ENCODE data around the gene NR3C2. TPM values are rescaled to one million over a fixed set of nuclear protein-coding genes. Genes with fewer than 3 reads are reported as not detected.

The NR3C2 gene
- total and polyA plus RNA-seq, 2 experiments from 2014 or later, result 1.2 to 3.0 TPM

DNA sequence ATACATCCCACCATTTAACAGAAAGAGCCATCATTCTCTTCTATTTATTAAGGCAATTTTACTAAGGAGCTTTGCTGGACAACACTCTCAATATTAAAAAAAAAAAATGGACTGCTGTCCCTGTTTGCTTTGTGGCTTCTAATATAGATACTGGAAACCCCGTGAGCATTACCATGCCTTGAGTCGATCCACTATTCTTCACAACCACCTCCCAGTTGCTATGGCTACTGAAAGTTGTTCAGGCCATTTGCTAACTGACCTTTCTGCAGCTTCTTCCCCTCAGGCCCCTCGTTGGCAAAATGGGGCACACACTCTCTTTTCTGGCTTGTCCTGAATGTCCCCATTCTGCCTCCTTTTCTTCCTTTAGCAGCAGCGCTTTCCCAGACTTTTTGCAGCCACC is 340.4 kb downstream of the NR3C2 start:
- H3K4me2 ChIP-seq, result no peak overlapping the region
- peaks cover 7% of the 10 kb centered on the region; the same call in 1 of the 2 replicates for H3K9me2 ChIP-seq (ENCODE audit: insufficient read depth)
- H3K27me3 ChIP-seq (ENCODE audit: insufficient read depth), result no peaks in the 10 kb centered on the region
- DNase-seq (ENCODE audit: low spot score) (no peak), ATAC-seq (no peak)
- H3K79me2 ChIP-seq (replicated peaks; ENCODE audit: insufficient read depth), result no peaks in the 10 kb centered on the region
- no peaks in the 10 kb centered on the region; the same call in 2 of the 3 replicates for H3K9me3 Mint-ChIP-seq
- peaks cover 4% of the 10 kb centered on the region; the same call in 1 of the 3 replicates for H3K36me3 Mint-ChIP-seq (ENCODE audit: low read depth)
- peaks cover 7% of the 10 kb centered on the region for H3K4me1 ChIP-seq (ENCODE audit: insufficient read depth)
- TF ChIP-seq NANOG (IDR thresholded peaks at IDR 0.05; ENCODE audit: borderline replicate concordance), result no peak
- no peak for TF ChIP-seq STAT1 (IDR thresholded peaks at IDR 0.05; ENCODE audit: unreplicated experiment)
- TF ChIP-seq, protein P1, sequence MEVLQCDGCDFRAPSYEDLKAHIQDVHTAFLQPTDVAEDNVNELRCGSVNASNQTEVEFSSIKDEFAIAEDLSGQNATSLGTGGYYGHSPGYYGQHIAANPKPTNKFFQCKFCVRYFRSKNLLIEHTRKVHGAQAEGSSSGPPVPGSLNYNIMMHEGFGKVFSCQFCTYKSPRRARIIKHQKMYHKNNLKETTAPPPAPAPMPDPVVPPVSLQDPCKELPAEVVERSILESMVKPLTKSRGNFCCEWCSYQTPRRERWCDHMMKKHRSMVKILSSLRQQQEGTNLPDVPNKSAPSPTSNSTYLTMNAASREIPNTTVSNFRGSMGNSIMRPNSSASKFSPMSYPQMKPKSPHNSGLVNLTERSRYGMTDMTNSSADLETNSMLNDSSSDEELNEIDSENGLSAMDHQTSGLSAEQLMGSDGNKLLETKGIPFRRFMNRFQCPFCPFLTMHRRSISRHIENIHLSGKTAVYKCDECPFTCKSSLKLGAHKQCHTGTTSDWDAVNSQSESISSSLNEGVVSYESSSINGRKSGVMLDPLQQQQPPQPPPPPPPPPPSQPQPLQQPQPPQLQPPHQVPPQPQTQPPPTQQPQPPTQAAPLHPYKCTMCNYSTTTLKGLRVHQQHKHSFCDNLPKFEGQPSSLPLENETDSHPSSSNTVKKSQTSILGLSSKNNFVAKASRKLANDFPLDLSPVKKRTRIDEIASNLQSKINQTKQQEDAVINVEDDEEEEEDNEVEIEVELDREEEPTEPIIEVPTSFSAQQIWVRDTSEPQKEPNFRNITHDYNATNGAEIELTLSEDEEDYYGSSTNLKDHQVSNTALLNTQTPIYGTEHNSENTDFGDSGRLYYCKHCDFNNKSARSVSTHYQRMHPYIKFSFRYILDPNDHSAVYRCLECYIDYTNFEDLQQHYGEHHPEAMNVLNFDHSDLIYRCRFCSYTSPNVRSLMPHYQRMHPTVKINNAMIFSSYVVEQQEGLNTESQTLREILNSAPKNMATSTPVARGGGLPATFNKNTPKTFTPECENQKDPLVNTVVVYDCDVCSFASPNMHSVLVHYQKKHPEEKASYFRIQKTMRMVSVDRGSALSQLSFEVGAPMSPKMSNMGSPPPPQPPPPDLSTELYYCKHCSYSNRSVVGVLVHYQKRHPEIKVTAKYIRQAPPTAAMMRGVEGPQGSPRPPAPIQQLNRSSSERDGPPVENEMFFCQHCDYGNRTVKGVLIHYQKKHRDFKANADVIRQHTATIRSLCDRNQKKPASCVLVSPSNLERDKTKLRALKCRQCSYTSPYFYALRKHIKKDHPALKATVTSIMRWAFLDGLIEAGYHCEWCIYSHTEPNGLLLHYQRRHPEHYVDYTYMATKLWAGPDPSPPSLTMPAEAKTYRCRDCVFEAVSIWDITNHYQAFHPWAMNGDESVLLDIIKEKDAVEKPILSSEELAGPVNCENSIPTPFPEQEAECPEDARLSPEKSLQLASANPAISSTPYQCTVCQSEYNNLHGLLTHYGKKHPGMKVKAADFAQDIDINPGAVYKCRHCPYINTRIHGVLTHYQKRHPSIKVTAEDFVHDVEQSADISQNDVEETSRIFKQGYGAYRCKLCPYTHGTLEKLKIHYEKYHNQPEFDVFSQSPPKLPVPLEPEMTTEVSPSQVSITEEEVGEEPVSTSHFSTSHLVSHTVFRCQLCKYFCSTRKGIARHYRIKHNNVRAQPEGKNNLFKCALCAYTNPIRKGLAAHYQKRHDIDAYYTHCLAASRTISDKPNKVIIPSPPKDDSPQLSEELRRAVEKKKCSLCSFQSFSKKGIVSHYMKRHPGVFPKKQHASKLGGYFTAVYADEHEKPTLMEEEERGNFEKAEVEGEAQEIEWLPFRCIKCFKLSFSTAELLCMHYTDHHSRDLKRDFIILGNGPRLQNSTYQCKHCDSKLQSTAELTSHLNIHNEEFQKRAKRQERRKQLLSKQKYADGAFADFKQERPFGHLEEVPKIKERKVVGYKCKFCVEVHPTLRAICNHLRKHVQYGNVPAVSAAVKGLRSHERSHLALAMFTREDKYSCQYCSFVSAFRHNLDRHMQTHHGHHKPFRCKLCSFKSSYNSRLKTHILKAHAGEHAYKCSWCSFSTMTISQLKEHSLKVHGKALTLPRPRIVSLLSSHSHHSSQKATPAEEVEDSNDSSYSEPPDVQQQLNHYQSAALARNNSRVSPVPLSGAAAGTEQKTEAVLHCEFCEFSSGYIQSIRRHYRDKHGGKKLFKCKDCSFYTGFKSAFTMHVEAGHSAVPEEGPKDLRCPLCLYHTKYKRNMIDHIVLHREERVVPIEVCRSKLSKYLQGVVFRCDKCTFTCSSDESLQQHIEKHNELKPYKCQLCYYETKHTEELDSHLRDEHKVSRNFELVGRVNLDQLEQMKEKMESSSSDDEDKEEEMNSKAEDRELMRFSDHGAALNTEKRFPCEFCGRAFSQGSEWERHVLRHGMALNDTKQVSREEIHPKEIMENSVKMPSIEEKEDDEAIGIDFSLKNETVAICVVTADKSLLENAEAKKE (CRISPR knock-in tag; IDR thresholded peaks at IDR 0.05), result no peak
- no peak for TF ChIP-seq POLR2AphosphoS5 (IDR thresholded peaks at IDR 0.05; ENCODE audit: low read depth)
- TF ChIP-seq ZNF114 (CRISPR knock-in tag; IDR thresholded peaks at IDR 0.05), result no peak
- TF ChIP-seq JUNB (IDR thresholded peaks at IDR 0.05; ENCODE audit: unreplicated experiment), result no peak
- TF ChIP-seq EZH2 (IDR thresholded peaks at IDR 0.05; ENCODE audit: low read depth, unreplicated experiment), result no peak
- TF ChIP-seq, protein P2, sequence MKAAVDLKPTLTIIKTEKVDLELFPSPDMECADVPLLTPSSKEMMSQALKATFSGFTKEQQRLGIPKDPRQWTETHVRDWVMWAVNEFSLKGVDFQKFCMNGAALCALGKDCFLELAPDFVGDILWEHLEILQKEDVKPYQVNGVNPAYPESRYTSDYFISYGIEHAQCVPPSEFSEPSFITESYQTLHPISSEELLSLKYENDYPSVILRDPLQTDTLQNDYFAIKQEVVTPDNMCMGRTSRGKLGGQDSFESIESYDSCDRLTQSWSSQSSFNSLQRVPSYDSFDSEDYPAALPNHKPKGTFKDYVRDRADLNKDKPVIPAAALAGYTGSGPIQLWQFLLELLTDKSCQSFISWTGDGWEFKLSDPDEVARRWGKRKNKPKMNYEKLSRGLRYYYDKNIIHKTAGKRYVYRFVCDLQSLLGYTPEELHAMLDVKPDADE (IDR thresholded peaks at IDR 0.05), result no peak
- TF ChIP-seq EZH2phosphoT487 (IDR thresholded peaks at IDR 0.05; ENCODE audit: unreplicated experiment), result no peak
- no peak for TF ChIP-seq CREB1 (CRISPR knock-in tag; IDR thresholded peaks at IDR 0.05; ENCODE audit: low read depth)
- TF ChIP-seq, protein P3, sequence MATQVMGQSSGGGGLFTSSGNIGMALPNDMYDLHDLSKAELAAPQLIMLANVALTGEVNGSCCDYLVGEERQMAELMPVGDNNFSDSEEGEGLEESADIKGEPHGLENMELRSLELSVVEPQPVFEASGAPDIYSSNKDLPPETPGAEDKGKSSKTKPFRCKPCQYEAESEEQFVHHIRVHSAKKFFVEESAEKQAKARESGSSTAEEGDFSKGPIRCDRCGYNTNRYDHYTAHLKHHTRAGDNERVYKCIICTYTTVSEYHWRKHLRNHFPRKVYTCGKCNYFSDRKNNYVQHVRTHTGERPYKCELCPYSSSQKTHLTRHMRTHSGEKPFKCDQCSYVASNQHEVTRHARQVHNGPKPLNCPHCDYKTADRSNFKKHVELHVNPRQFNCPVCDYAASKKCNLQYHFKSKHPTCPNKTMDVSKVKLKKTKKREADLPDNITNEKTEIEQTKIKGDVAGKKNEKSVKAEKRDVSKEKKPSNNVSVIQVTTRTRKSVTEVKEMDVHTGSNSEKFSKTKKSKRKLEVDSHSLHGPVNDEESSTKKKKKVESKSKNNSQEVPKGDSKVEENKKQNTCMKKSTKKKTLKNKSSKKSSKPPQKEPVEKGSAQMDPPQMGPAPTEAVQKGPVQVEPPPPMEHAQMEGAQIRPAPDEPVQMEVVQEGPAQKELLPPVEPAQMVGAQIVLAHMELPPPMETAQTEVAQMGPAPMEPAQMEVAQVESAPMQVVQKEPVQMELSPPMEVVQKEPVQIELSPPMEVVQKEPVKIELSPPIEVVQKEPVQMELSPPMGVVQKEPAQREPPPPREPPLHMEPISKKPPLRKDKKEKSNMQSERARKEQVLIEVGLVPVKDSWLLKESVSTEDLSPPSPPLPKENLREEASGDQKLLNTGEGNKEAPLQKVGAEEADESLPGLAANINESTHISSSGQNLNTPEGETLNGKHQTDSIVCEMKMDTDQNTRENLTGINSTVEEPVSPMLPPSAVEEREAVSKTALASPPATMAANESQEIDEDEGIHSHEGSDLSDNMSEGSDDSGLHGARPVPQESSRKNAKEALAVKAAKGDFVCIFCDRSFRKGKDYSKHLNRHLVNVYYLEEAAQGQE (IDR thresholded peaks at IDR 0.05; ENCODE audit: unreplicated experiment), result no peak
- TF ChIP-seq, protein P4, sequence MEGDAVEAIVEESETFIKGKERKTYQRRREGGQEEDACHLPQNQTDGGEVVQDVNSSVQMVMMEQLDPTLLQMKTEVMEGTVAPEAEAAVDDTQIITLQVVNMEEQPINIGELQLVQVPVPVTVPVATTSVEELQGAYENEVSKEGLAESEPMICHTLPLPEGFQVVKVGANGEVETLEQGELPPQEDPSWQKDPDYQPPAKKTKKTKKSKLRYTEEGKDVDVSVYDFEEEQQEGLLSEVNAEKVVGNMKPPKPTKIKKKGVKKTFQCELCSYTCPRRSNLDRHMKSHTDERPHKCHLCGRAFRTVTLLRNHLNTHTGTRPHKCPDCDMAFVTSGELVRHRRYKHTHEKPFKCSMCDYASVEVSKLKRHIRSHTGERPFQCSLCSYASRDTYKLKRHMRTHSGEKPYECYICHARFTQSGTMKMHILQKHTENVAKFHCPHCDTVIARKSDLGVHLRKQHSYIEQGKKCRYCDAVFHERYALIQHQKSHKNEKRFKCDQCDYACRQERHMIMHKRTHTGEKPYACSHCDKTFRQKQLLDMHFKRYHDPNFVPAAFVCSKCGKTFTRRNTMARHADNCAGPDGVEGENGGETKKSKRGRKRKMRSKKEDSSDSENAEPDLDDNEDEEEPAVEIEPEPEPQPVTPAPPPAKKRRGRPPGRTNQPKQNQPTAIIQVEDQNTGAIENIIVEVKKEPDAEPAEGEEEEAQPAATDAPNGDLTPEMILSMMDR (conservative IDR thresholded peaks at IDR 0.05; ENCODE audit: low read depth in 2 of 2), result no peak
- no peak for TF ChIP-seq ZNF331 (CRISPR knock-in tag; IDR thresholded peaks at IDR 0.05; ENCODE audit: low read depth)
- peaks cover 16% of the 10 kb centered on the region for H3K4me1 Mint-ChIP-seq
- no peak overlapping the region for H3K4me3 Mint-ChIP-seq
- H3K36me3 ChIP-seq (ENCODE audit: insufficient read depth), result no peaks in the 10 kb centered on the region
- H3K27me3 Mint-ChIP-seq (ENCODE audit: insufficient read depth, low read depth, poor library complexity), result peaks cover 4% of the 10 kb centered on the region
- no peak overlapping the region for H3K27ac ChIP-seq (ENCODE audit: low read depth)
- H3F3A ChIP-seq (replicated peaks; ENCODE audit: low read depth), result no peaks in the 10 kb centered on the region
- H3K27ac Mint-ChIP-seq, result no peak overlapping the region
- no peaks in the 10 kb centered on the region for H4K20me1 ChIP-seq (replicated peaks; ENCODE audit: insufficient read depth)
- no peak overlapping the region for H3K4me3 ChIP-seq
- no peak overlapping the region for H2AFZ ChIP-seq
